Activated B cell treated with CpG ODN at 0.5 μM for 24 hours (primary cell): ENCODE measurements around the gene SMTN. TPM values are rescaled to one million over a fixed set of nuclear protein-coding genes. Genes with fewer than 3 reads are reported as not detected.

Source experiments
- ATAC-seq: fragments of 200-7000 bp; cut with Tn5 transposase; one replicate; pipeline ENCODE4 v1.10.0; 2021; ENCODE audit warnings: low read depth, mild to moderate bottlenecking, moderate library complexity
- CTCF ChIA-PET: fragments of 350-600 bp; sonication (Branson Sonifier 250); formaldehyde crosslinking; loops from one replicate; lab custom pipeline; 2021; ENCODE audit warnings: antibody characterized with exemption; lab: Charles Lee
- POLR2A ChIA-PET: fragments of 350-600 bp; sonication (Branson Sonifier 250); formaldehyde crosslinking; loops from one replicate; lab custom pipeline; 2021; ENCODE audit warnings: antibody characterized with exemption; lab: Charles Lee
- DNase-seq: peaks from one replicate; pipeline ENCODE4 v3.0.0; 2022
- H3K27ac Mint-ChIP-seq: one replicate; pipeline ENCODE4 v1.8.0; 2020; ENCODE audit warnings: mixed read lengths
- H3K27me3 Mint-ChIP-seq: one replicate; pipeline ENCODE4 v1.8.0; 2021; ENCODE audit warnings: mixed read lengths
- H3K36me3 Mint-ChIP-seq: one replicate; pipeline ENCODE4 v1.8.0; 2021; ENCODE audit warnings: low read depth, mixed read lengths
- H3K4me1 Mint-ChIP-seq: one replicate; pipeline ENCODE4 v1.8.0; 2021; ENCODE audit warnings: mixed read lengths
- H3K4me3 Mint-ChIP-seq: one replicate; pipeline ENCODE4 v1.8.0; 2020; ENCODE audit warnings: mild to moderate bottlenecking, mixed read lengths
- H3K9me3 Mint-ChIP-seq: one replicate; pipeline ENCODE4 v1.8.0; 2020; ENCODE audit warnings: mixed read lengths
- intact Hi-C: fragments of 100-400 bp; cut with micrococcal nuclease; formaldehyde crosslinking; loops from one replicate; pipeline ENCODE4 v1.15.1; 2024
- total RNA-seq: library from RNA; stranded (reverse); gene quantifications from 2 replicates; pipeline ENCODE4 v1.2.3, GENCODE V29; 2022
- TF ChIP-seq, protein P1 (sequence below): fragments of 200-600 bp; IDR thresholded peaks from one replicate; pipeline ENCODE4 v1.8.0; 2022; ENCODE audit warnings: antibody characterized with exemption, mild to moderate bottlenecking

The SMTN gene
- total RNA-seq, 1 donor from 2014 or later: 3.1 TPM

DNA sequence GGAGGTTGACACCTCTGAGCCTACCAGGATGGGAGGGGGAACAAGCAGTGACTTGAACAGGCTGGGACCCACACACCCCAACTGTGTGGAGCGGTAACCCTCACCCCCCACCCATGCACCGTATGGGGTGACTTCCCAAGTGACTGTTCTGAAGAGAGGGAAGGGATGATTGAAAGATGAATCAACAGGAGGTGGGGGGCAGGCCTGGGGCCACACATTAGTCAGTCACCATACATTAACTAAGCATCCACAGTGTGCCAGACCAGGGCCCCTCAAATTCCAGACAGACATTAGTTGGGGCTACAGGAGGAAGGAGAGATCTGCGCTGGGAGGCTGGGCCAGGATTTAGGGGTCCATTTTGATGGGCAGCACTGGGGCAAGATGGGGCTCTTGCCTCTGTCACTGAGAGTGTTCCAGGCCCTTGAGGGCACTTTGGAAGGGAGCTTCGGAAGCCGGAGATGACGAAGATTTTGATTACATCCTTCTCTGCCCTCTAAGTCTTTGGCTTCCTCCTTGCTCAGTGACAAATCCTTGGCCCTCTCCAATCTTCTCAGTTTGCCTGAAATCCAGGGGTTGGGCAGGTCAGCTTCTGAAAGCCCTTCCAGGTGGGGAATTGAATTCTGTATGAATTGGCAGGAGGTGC is 966 bp downstream of the SMTN start:
- ChIA-PET POLR2A (interaction anchor here (0.6 to 4.3 kb wide), 3 partner anchors 23 to 628 kb away, joined by 5 to 41 read pairs (median 5); partner anchors contain the start of genes MORC2 and TUG1), CTCF (interaction anchor here (1.2 kb wide), 1 partner anchor 448 kb away, joined by 3 read pairs; no protein-coding TSS in a partner anchor)
- TF ChIP-seq, protein P1, sequence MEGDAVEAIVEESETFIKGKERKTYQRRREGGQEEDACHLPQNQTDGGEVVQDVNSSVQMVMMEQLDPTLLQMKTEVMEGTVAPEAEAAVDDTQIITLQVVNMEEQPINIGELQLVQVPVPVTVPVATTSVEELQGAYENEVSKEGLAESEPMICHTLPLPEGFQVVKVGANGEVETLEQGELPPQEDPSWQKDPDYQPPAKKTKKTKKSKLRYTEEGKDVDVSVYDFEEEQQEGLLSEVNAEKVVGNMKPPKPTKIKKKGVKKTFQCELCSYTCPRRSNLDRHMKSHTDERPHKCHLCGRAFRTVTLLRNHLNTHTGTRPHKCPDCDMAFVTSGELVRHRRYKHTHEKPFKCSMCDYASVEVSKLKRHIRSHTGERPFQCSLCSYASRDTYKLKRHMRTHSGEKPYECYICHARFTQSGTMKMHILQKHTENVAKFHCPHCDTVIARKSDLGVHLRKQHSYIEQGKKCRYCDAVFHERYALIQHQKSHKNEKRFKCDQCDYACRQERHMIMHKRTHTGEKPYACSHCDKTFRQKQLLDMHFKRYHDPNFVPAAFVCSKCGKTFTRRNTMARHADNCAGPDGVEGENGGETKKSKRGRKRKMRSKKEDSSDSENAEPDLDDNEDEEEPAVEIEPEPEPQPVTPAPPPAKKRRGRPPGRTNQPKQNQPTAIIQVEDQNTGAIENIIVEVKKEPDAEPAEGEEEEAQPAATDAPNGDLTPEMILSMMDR: no peak
- Mint-ChIP-seq H3K27ac (no peak overlapping the region), H3K9me3 (no peaks in the 10 kb centered on the region), H3K4me1 (peaks cover 36% of the 10 kb centered on the region), H3K36me3 (no peaks in the 10 kb centered on the region), H3K27me3 (no peaks in the 10 kb centered on the region), H3K4me3 (peak overlapping the region; percentile 32)
- no peak for ATAC-seq
- no peak for DNase-seq
- intact Hi-C loops: loop anchor here (5.0 to 10.0 kb wide), 5 partner anchors 413 to 815 kb away; partner anchors contain the start of genes DUSP18, MTFP1, OSM and PES1

DNA sequence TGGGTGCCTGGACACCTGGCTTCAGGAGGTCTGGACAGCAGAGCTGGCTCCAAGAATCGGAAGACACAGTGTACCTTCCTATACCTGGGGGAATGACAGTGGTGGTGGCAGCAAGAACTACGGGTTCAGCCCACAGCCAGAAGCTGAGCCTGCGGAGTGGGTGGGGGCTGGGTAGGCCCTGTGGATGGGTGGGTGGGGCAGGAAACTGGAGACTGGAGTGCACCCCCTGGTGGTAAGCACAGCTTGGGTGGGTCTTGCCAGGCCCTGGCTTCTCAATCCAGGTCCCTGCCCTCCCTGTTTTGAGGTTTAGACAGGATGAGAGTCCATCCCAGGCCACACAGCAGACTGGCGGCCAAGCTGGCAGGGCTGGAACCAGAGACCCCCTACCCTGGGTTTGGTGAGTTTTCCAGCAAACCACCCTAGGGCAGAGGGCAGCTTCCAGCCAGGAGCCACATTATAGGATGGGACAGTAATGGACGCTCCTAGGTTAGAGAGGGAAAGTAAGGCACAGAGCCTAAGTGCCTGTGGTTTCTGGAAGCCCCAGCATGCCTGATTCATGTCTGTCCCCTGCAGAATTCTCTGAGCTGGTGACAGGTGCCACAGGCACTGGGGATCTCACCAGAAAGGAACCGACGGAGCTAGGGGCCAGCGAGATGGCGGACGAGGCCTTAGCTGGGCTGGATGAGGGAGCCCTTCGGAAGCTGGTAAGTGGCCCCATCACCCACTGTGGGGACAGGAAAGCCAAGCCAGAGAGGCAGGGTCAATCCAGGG is 1.7 kb downstream of the SMTN start:
- intact Hi-C loops: loop anchor here (5.0 to 10.0 kb wide), 5 partner anchors 412 to 815 kb away; partner anchors contain the start of genes DUSP18, MTFP1, OSM and PES1
- ChIA-PET CTCF (no interaction called here), POLR2A (interaction anchor here (0.6 to 4.3 kb wide), 5 partner anchors 22 to 627 kb away, joined by 3 to 41 read pairs (median 5); partner anchors contain the start of genes MORC2, RNF185 and TUG1)
- H3K4me3 Mint-ChIP-seq: peak overlapping the region; percentile 32
- no peak for ATAC-seq
- no peak for DNase-seq
- no peaks in the 10 kb centered on the region for H3K27me3 Mint-ChIP-seq
- no peaks in the 10 kb centered on the region for H3K36me3 Mint-ChIP-seq
- TF ChIP-seq, protein P1: no peak
- no peaks in the 10 kb centered on the region for H3K9me3 Mint-ChIP-seq
- no peak overlapping the region for H3K27ac Mint-ChIP-seq
- H3K4me1 Mint-ChIP-seq: peaks cover 36% of the 10 kb centered on the region

DNA sequence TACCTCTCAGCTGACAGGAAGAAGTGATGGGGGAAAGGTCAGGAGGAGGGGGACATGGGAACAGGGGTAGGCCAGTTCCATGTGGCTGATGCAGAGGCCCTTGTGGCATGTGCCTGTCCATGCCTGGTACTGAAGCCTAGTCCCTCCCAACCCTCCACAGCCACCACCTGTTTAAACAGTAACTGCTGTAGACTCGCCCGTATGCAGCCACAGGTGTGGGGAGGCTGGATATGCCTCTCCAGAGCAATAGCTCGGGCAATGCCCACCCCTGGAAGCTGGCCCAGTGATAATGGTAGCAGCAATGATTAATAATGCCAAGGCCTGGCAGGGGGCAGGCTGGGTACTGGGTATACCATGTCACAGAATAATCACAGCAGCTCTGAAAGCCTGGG is 2.3 kb downstream of the SMTN start:
- no peaks in the 10 kb centered on the region for H3K36me3 Mint-ChIP-seq
- intact Hi-C loops: loop anchor here (5.0 to 10.0 kb wide), 5 partner anchors 411 to 816 kb away; partner anchors contain the start of genes DUSP18, MTFP1, OSM and PES1
- no peaks in the 10 kb centered on the region for H3K9me3 Mint-ChIP-seq
- H3K27ac Mint-ChIP-seq: no peak overlapping the region
- H3K27me3 Mint-ChIP-seq: no peaks in the 10 kb centered on the region
- ChIA-PET POLR2A (interaction anchor here (0.8 to 4.3 kb wide), 6 partner anchors 22 to 448 kb away, joined by 3 to 41 read pairs (median 12); partner anchors contain the start of genes MORC2, RNF185, SLC35E4 and TUG1), CTCF (no interaction called here)
- no peak for DNase-seq
- ATAC-seq: no peak
- peak overlapping the region; percentile 86 for H3K4me3 Mint-ChIP-seq
- TF ChIP-seq, protein P1: no peak
- H3K4me1 Mint-ChIP-seq: peaks cover 36% of the 10 kb centered on the region

DNA sequence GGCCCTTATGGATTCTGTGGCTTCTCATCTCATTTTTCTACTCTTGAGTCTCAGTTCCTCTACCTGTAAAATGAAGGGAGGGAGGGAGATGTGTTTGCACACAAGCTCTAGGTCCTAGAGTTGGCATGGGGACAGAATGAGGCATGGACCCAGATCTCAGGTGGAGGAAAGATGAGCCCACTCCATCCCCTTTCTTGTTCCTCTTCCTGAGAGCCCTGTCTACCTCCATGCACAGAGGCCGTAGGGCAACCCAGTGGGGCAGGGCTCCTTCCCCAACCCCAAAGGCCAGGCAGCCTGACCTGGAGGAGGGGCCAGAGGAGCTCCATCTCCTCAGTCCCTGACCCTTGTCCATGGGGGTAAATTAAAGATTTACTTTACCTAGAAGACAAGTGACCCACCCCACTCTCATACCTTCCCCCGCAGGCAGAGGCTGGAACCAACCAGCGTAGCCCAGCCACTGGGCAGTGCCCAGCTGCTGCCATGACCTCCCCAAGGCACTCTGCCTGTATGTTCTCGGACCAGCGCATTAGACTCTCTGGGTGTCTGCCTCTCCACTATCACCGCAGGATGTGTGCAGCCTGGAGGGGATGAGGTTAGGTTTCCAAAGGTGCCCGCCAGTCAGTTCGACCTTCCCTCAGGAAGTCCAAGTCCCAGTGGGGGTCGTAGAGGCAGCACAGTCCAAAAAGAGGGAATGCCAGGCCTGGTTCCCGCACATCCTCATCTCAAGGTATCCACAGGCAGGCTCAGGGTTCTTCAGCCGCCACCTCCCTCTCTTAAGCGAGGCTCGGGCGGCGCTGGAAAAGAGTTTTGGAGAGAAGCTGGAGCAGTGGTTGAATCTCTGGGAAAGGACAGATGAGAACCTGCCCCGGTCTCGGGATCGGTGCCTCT is 3.0 kb downstream of the SMTN start:
- Mint-ChIP-seq H3K9me3 (no peaks in the 10 kb centered on the region), H3K4me1 (peaks cover 44% of the 10 kb centered on the region), H3K4me3 (peak overlapping the region; percentile 86), H3K36me3 (no peaks in the 10 kb centered on the region), H3K27ac (peak overlapping the region; percentile 76), H3K27me3 (no peaks in the 10 kb centered on the region)
- no peak for DNase-seq
- ATAC-seq: no peak
- intact Hi-C loops: loop anchor here (1.0 to 10.0 kb wide), 11 partner anchors 23 to 817 kb away; partner anchors contain the start of genes DUSP18, LIMK2, MTFP1 and OSM
- ChIA-PET POLR2A (interaction anchor here (1.0 to 4.3 kb wide), 11 partner anchors 19 to 449 kb away, joined by 3 to 41 read pairs (median 5); partner anchors contain the start of genes MORC2, PATZ1, RNF185 and SLC35E4), CTCF (interaction anchor here (1.1 to 2.9 kb wide), 8 partner anchors 12 to 451 kb away, joined by 3 to 15 read pairs (median 8); partner anchors contain the start of genes SELENOM and TUG1)
- TF ChIP-seq, protein P1: no peak
